PC-3 (cell line): ENCODE data around the gene MORN1. TPM values are rescaled to one million over a fixed set of nuclear protein-coding genes. Genes with fewer than 3 reads are reported as not detected.

Experiments
- ATAC-seq: fragments of 200-7000 bp; cut with Tn5 transposase; 2 replicates; pipeline ENCODE4 v1.9.1; 2020; ENCODE audit warnings: mild to moderate bottlenecking, moderate library complexity
- BruUV-seq: library from RNA; stranded (reverse); fragments of 400-500 nt; replicated peaks from 2 replicates; lab custom pipeline; 2021; lab: Mats Ljungman, UMichigan
- CTCF ChIA-PET: fragments of 300-600 bp; sonication (Branson Sonifier 250); formaldehyde crosslinking; loops from one replicate; lab custom pipeline; 2022; ENCODE audit warnings: antibody characterized with exemption; lab: Charles Lee
- POLR2A ChIA-PET: fragments of 300-600 bp; sonication (Branson Sonifier 250); formaldehyde crosslinking; loops from one replicate; lab custom pipeline; 2022; ENCODE audit warnings: antibody characterized with exemption; ENCODE audit not compliant: unreplicated experiment; lab: Charles Lee
- DNase-seq: peaks from one replicate; pipeline ENCODE4 v3.0.0-alpha.2; 2015
- H2AFZ ChIP-seq: fragments of 300-600 bp; sonication (generic); 2 replicates; pipeline ENCODE4 v1.6.0; 2016; ENCODE audit warnings: antibody characterized with exemption, low read length
- H3F3A ChIP-seq: fragments of 300-600 bp; sonication (generic); one replicate; pipeline ENCODE4 v1.6.0; 2017; ENCODE audit warnings: antibody characterized with exemption, low read length, control low read depth, mild to moderate bottlenecking; ENCODE audit not compliant: unreplicated experiment
- H3K27ac ChIP-seq: fragments of 300-600 bp; sonication (generic); 2 replicates; pipeline ENCODE4 v1.5.1; 2016; ENCODE audit warnings: mild to moderate bottlenecking, low read length
- H3K27me3 ChIP-seq: fragments of 300-600 bp; sonication (generic); 2 replicates; pipeline ENCODE4 v1.6.1; 2016; ENCODE audit warnings: low read length, mixed read lengths
- H3K36me3 ChIP-seq: fragments of 300-600 bp; sonication (generic); 2 replicates; pipeline ENCODE4 v1.6.1; 2016; ENCODE audit warnings: low read depth, mixed run types, low read length, mixed read lengths
- H3K4me1 ChIP-seq: fragments of 300-600 bp; sonication (generic); 2 replicates; pipeline ENCODE4 v1.5.1; 2016; ENCODE audit warnings: low read length; ENCODE audit not compliant: insufficient read depth
- H3K4me2 ChIP-seq: fragments of 300-600 bp; sonication (generic); 2 replicates; pipeline ENCODE4 v1.6.0; 2016; ENCODE audit warnings: low read length
- H3K4me3 ChIP-seq: fragments of 300-600 bp; sonication (generic); 2 replicates; pipeline ENCODE4 v1.5.1; 2016; ENCODE audit warnings: mild to moderate bottlenecking, low read length, mixed read lengths
- H3K79me2 ChIP-seq: fragments of 300-600 bp; sonication (generic); 2 replicates; pipeline ENCODE4 v1.6.1; 2017; ENCODE audit warnings: low read length, mixed read lengths
- H3K9ac ChIP-seq: fragments of 300-600 bp; sonication (generic); 2 replicates; pipeline ENCODE4 v1.6.0; 2016; ENCODE audit warnings: mild to moderate bottlenecking, low read length
- H3K9me2 ChIP-seq: fragments of 300-600 bp; sonication (generic); replicated peaks from 2 replicates; pipeline ENCODE4 v1.6.1; 2016; ENCODE audit warnings: mixed run types, low read length, mixed read lengths
- H3K9me3 ChIP-seq: fragments of 300-600 bp; sonication (generic); 2 replicates; pipeline ENCODE4 v1.6.1; 2016; ENCODE audit warnings: low read length, mixed read lengths
- H4K20me1 ChIP-seq: fragments of 300-600 bp; sonication (generic); 2 replicates; pipeline ENCODE4 v1.6.1; 2016; ENCODE audit warnings: low read length, mixed read lengths
- CTCF ChIP-seq: fragments of 300-600 bp; sonication (generic); conservative IDR thresholded peaks from 2 replicates; pipeline ENCODE4 v1.5.1; 2017; ENCODE audit warnings: antibody characterized with exemption, low read depth, mild to moderate bottlenecking, low read length
- EZH2 ChIP-seq: fragments of 300-600 bp; sonication (generic); IDR thresholded peaks from one replicate; pipeline ENCODE4 v1.6.1; 2017; ENCODE audit warnings: antibody characterized with exemption, mild to moderate bottlenecking, low read length; ENCODE audit not compliant: unreplicated experiment
- EZH2phosphoT487 ChIP-seq: fragments of 300-600 bp; sonication (generic); IDR thresholded peaks from 2 replicates; pipeline ENCODE4 v1.6.1; 2018; ENCODE audit warnings: mild to moderate bottlenecking, antibody characterized with exemption, low read length, borderline replicate concordance
- intact Hi-C: fragments of 100-400 bp; cut with micrococcal nuclease; formaldehyde crosslinking; loops from 2 replicates; pipeline ENCODE4 v1.9.0; 2023
- total RNA-seq: library from RNA; depleted of rRNA; stranded (reverse); fragments of >200 nt; gene quantifications from 2 replicates; pipeline ENCODE4 v1.2.3, GENCODE V29; 2014

MORN1 gene
- total RNA-seq, 1 experiment from 2014 or later = 11.2 TPM

- H3F3A ChIP-seq = no peaks in the 10 kb centered on the region
- no peak for DNase-seq
- no peaks in the 10 kb centered on the region for H3K4me1 ChIP-seq
- no peak overlapping the region for H3K4me3 ChIP-seq
- ChIA-PET POLR2A (no interaction called here), CTCF (no interaction called here)
- H3K9ac ChIP-seq = no peak overlapping the region
- H3K9me2 ChIP-seq = no peaks in the 10 kb centered on the region
- no peak for TF ChIP-seq CTCF
- TF ChIP-seq EZH2 = no peak
- TF ChIP-seq EZH2phosphoT487 = no peak
- H3K27me3 ChIP-seq = no peaks in the 10 kb centered on the region
- no peaks in the 10 kb centered on the region for H4K20me1 ChIP-seq
- H3K9me3 ChIP-seq = no peaks in the 10 kb centered on the region
- no peak for ATAC-seq
- no peak overlapping the region for H2AFZ ChIP-seq
- H3K4me2 ChIP-seq = no peak overlapping the region
- H3K36me3 ChIP-seq = no peaks in the 10 kb centered on the region
- H3K79me2 ChIP-seq = no peaks in the 10 kb centered on the region
- intact Hi-C loops = no loop called here
- no TSS peak for BruUV-seq
- no peak overlapping the region for H3K27ac ChIP-seq
These were observed 43.5 kb downstream of the MORN1 start for GRCh38 chr1:2347896-2348295.

GRCh38 chr1:2347409-2347785, 44.0 kb downstream of the MORN1 start:
- Histone ChIP-seq H4K20me1 (no peaks in the 10 kb centered on the region), H3K4me1 (no peaks in the 10 kb centered on the region), H3K79me2 (no peaks in the 10 kb centered on the region), H3K4me3 (no peak overlapping the region), H3F3A (no peaks in the 10 kb centered on the region), H3K27ac (no peak overlapping the region), H3K36me3 (no peaks in the 10 kb centered on the region), H3K9ac (no peak overlapping the region), H3K4me2 (no peak overlapping the region), H3K27me3 (no peaks in the 10 kb centered on the region), H3K9me2 (no peaks in the 10 kb centered on the region), H2AFZ (no peak overlapping the region), H3K9me3 (no peaks in the 10 kb centered on the region)
- ChIA-PET CTCF (no interaction called here), POLR2A (no interaction called here)
- BruUV-seq = no TSS peak
- intact Hi-C loops = no loop called here
- no peak for TF ChIP-seq EZH2phosphoT487
- no peak for TF ChIP-seq CTCF
- no peak for TF ChIP-seq EZH2
- no peak for DNase-seq
- no peak for ATAC-seq

- no peaks in the 10 kb centered on the region for H3K9me2 ChIP-seq
- no peak for ATAC-seq
- no peaks in the 10 kb centered on the region for H3K4me1 ChIP-seq
- CTCF ChIA-PET = no interaction called here
- H3K9ac ChIP-seq = no peak overlapping the region
- H3K27ac ChIP-seq = no peak overlapping the region
- POLR2A ChIA-PET = no interaction called here
- no peak overlapping the region for H3K4me2 ChIP-seq
- no peaks in the 10 kb centered on the region for H3K36me3 ChIP-seq
- H2AFZ ChIP-seq = no peak overlapping the region
- H3K9me3 ChIP-seq = no peaks in the 10 kb centered on the region
- BruUV-seq = no TSS peak
- no peak overlapping the region for H3K4me3 ChIP-seq
- no peaks in the 10 kb centered on the region for H3F3A ChIP-seq
- H3K27me3 ChIP-seq = no peaks in the 10 kb centered on the region
- intact Hi-C loops = no loop called here
- TF ChIP-seq EZH2 (no peak), CTCF (no peak), EZH2phosphoT487 (no peak)
- H4K20me1 ChIP-seq = no peaks in the 10 kb centered on the region
- H3K79me2 ChIP-seq = no peaks in the 10 kb centered on the region
- no peak for DNase-seq
These were observed 44.5 kb downstream of the MORN1 start for GRCh38 chr1:2346691-2347408.
